A549 (cell line): ENCODE measurements around the gene PTPRG. TPM values are rescaled to one million over a fixed set of nuclear protein-coding genes. Genes with fewer than 3 reads are reported as not detected.

ENCODE experiments used
- ATAC-seq, 2 experiments: fragments of 200-7000 bp in 1 of 2; fragments of >200 bp in 1 of 2; cut with Nextera tagmentation in 1 of 2; cut with Tn5 transposase in 1 of 2; 3 replicates each; pipeline versions ENCODE4 v1.8.0 to v1.9.1; 2018 to 2020; ENCODE audit warnings: mild to moderate bottlenecking in 1 of 2, moderate library complexity in 1 of 2
- CTCF ChIA-PET: fragments of 300-600 bp; sonication (Branson Sonifier 250); formaldehyde crosslinking; extraction: SDS; loops from one replicate; lab custom pipeline; 2021; ENCODE audit warnings: antibody characterized with exemption, inconsistent platforms; lab: Yijun Ruan, JAX
- POLR2A ChIA-PET: fragments of 350-600 bp; formaldehyde crosslinking; extraction: SDS; loops from one replicate; lab custom pipeline; 2021; ENCODE audit warnings: antibody characterized with exemption, inconsistent platforms; lab: Yijun Ruan, JAX
- DNase-seq, 2 experiments: peaks; one replicate each; pipeline versions ENCODE4 v3.0.0 to v3.0.0-alpha.2; 2011 to 2016; ENCODE audit warnings: low read depth in 1 of 2, low spot score in 1 of 2
- FAIRE-seq: peaks from 2 replicates; lab custom pipeline; 2011; peaks lifted over from hg19 to GRCh38; lab: Jason Lieb, UNC
- H3K27ac ChIP-seq, 2 experiments: fragments of >200 bp; sonication (Bioruptor Twin); formaldehyde crosslinking; 3 replicates each; pipeline ENCODE4 v1.5.1; 2016 to 2017
- H3K4me1 ChIP-seq: fragments of >200 bp; sonication (Bioruptor Twin); formaldehyde crosslinking; 3 replicates; pipeline ENCODE4 v1.6.1; 2016
- H3K4me2 ChIP-seq: fragments of >200 bp; sonication (Bioruptor Twin); formaldehyde crosslinking; 3 replicates; pipeline ENCODE4 v1.6.1; 2016
- H3K4me3 ChIP-seq: fragments of >200 bp; sonication (Bioruptor Twin); formaldehyde crosslinking; 3 replicates; pipeline ENCODE4 v1.5.1; 2016
- H3K9me3 ChIP-seq: fragments of >200 bp; sonication (Bioruptor Twin); formaldehyde crosslinking; 3 replicates; pipeline ENCODE4 v1.6.1; 2016
- ATOH8 ChIP-seq: fragments of 250-450 bp; sonication (Bioruptor Pico); IDR thresholded peaks from 2 replicates; pipeline ENCODE4 v1.5.0; 2020; ENCODE audit warnings: low read depth, mild to moderate bottlenecking, moderate library complexity
- BCL3 ChIP-seq: fragments of >200 bp; sonication (Bioruptor Twin); formaldehyde crosslinking; IDR thresholded peaks from 3 replicates; pipeline ENCODE4 v1.6.1; 2016
- CBX8 ChIP-seq: fragments of 200-600 bp; sonication (generic); IDR thresholded peaks from 2 replicates; pipeline ENCODE4 v1.6.1; 2016
- CTCF ChIP-seq: fragments of >200 bp; sonication (Bioruptor Twin); formaldehyde crosslinking; IDR thresholded peaks from 3 replicates; pipeline ENCODE4 v1.5.1; 2016
- EHF ChIP-seq: fragments of 250-450 bp; sonication (Bioruptor Pico); IDR thresholded peaks from 2 replicates; pipeline ENCODE4 v1.5.0; 2020; ENCODE audit warnings: mild to moderate bottlenecking
- ELK1 ChIP-seq: fragments of 150-350 bp; IDR thresholded peaks from 2 replicates; pipeline ENCODE4 v1.6.1; 2014; ENCODE audit warnings: low read depth, mild to moderate bottlenecking, low read length
- EP300 ChIP-seq, 2 experiments: fragments of >200 bp; sonication (Bioruptor Twin); formaldehyde crosslinking; IDR thresholded peaks; 2 replicates in 1 of 2; 3 replicates in 1 of 2; pipeline ENCODE4 v1.6.1; 2016 to 2017
- ESRRA ChIP-seq: fragments of 150-350 bp; IDR thresholded peaks from 2 replicates; pipeline ENCODE4 v1.6.1; 2014; ENCODE audit warnings: mild to moderate bottlenecking, low read length, borderline replicate concordance
- HDAC2 ChIP-seq: fragments of 200-600 bp; sonication (generic); IDR thresholded peaks from 2 replicates; pipeline ENCODE4 v1.6.1; 2016
- HES2 ChIP-seq: fragments of >200 bp; sonication (Bioruptor Twin); formaldehyde crosslinking; IDR thresholded peaks from 2 replicates; pipeline ENCODE4 v1.6.1; 2016
- HEYL ChIP-seq: fragments of 250-450 bp; sonication (Bioruptor Pico); IDR thresholded peaks from 2 replicates; pipeline ENCODE4 v1.8.0; 2021; ENCODE audit warnings: mild to moderate bottlenecking, moderate library complexity
- HOXA7 ChIP-seq: fragments of 250-450 bp; sonication (Bioruptor Pico); IDR thresholded peaks from 2 replicates; pipeline ENCODE4 v1.5.0; 2020; ENCODE audit warnings: mild to moderate bottlenecking, moderate library complexity
- HOXB13 ChIP-seq: fragments of 250-450 bp; sonication (Bioruptor Pico); IDR thresholded peaks from 2 replicates; pipeline ENCODE4 v1.5.0; 2020; ENCODE audit warnings: low read depth, mild to moderate bottlenecking, moderate library complexity
- JUNB ChIP-seq: fragments of >200 bp; sonication (Bioruptor Twin); formaldehyde crosslinking; IDR thresholded peaks from 2 replicates; pipeline ENCODE4 v1.6.1; 2016
- KDM5A ChIP-seq: fragments of 200-600 bp; sonication (generic); IDR thresholded peaks from 2 replicates; pipeline ENCODE4 v1.6.1; 2016; ENCODE audit warnings: antibody characterized with exemption, mild to moderate bottlenecking
- MAZ ChIP-seq: fragments of 150-350 bp; IDR thresholded peaks from 2 replicates; pipeline ENCODE4 v1.6.1; 2014; ENCODE audit warnings: antibody characterized with exemption, low read depth, low read length, borderline replicate concordance
- MYC ChIP-seq: IDR thresholded peaks from 2 replicates; pipeline ENCODE4 v1.6.1; 2012; ENCODE audit warnings: mild to moderate bottlenecking, inconsistent platforms, low read length, improper control_type of control experiment, borderline replicate concordance
- NR3C1 ChIP-seq: fragments of >200 bp; sonication (Bioruptor Twin); formaldehyde crosslinking; IDR thresholded peaks from 3 replicates; pipeline ENCODE4 v1.6.1; 2017
- PHF8 ChIP-seq: fragments of 200-600 bp; sonication (generic); IDR thresholded peaks from 2 replicates; pipeline ENCODE4 v1.6.1; 2016; ENCODE audit warnings: low read depth, mild to moderate bottlenecking, antibody characterized with exemption, moderate library complexity, borderline replicate concordance
- POLR2A ChIP-seq: IDR thresholded peaks from 2 replicates; pipeline ENCODE4 v1.6.1; 2012; ENCODE audit warnings: mild to moderate bottlenecking, low read length
- POLR2AphosphoS2 ChIP-seq: conservative IDR thresholded peaks from 2 replicates; pipeline ENCODE4 v1.6.1; 2012; ENCODE audit warnings: low read length, improper control_type of control experiment, inconsistent platforms
- RARB ChIP-seq: fragments of 250-450 bp; sonication (Bioruptor Pico); IDR thresholded peaks from 2 replicates; pipeline ENCODE4 v1.8.0; 2021; ENCODE audit warnings: mild to moderate bottlenecking, moderate library complexity
- RCOR1 ChIP-seq: fragments of 150-350 bp; IDR thresholded peaks from 2 replicates; pipeline ENCODE4 v1.6.1; 2014; ENCODE audit warnings: antibody characterized with exemption, low read length, low read depth
- REST ChIP-seq: fragments of 200-600 bp; sonication (generic); IDR thresholded peaks from 2 replicates; pipeline ENCODE4 v1.6.1; 2016; ENCODE audit warnings: antibody characterized with exemption, mild to moderate bottlenecking, moderate library complexity
- RNF2 ChIP-seq: fragments of 200-600 bp; sonication (generic); IDR thresholded peaks from 2 replicates; pipeline ENCODE4 v1.6.1; 2016; ENCODE audit warnings: low read depth, mild to moderate bottlenecking, antibody characterized with exemption, moderate library complexity, borderline replicate concordance
- TFCP2L1 ChIP-seq: fragments of 250-450 bp; sonication (Bioruptor Pico); IDR thresholded peaks from 2 replicates; pipeline ENCODE4 v1.5.0; 2021; ENCODE audit warnings: mild to moderate bottlenecking
- USF2 ChIP-seq: fragments of 450-650 bp; IDR thresholded peaks from 2 replicates; pipeline ENCODE4 v1.6.1; 2014; ENCODE audit warnings: antibody characterized with exemption
- ZFP36 ChIP-seq: fragments of 450-650 bp; IDR thresholded peaks from 2 replicates; pipeline ENCODE4 v1.6.1; 2014; ENCODE audit warnings: borderline replicate concordance; ENCODE audit not compliant: partially characterized antibody
- WGBS: methylation state at CpG from one replicate; pipeline ENCODE4 v1.1.6; 2017; ENCODE audit errors: missing lambda C conversion rate; 5-methylcytosine and 5-hydroxymethylcytosine counted together
- polyA plus RNA-seq, 4 experiments: library from polyadenylated mRNA; depleted of rRNA in 3 of 4; stranded (reverse); fragments of >200 nt; fragmentation: RNase III in 1 of 4; extraction: RNeasy Plus Mini Kit Qiagen cat#74134 plus additional on column Dnase treatment in 1 of 4; gene quantifications; 2 replicates in 3 of 4; 3 replicates in 1 of 4; pipeline ENCODE4 v1.2.3, GENCODE V29; 2011 to 2017

PTPRG gene
- polyA plus RNA-seq, 2 of the 4 experiments (the other 2 are of a cell fraction) = 4.5 to 4.8 TPM

- H3K27ac ChIP-seq = no peak overlapping the region
- FAIRE-seq (no peak), DNase-seq (no peak), ATAC-seq (no peak)
- POLR2A ChIA-PET = no interaction called here
- TF ChIP-seq HOXA7 = no peak
- TF ChIP-seq TFCP2L1 (CRISPR knock-in tag) = no peak
- no peak for TF ChIP-seq HES2
- TF ChIP-seq PHF8 = no peak
- no peak for TF ChIP-seq MYC
- no peak for TF ChIP-seq CTCF
- TF ChIP-seq JUNB = no peak
- no peak for TF ChIP-seq REST
- no peak for TF ChIP-seq RCOR1
- TF ChIP-seq HDAC2 = no peak
- no peak for TF ChIP-seq HOXB13 (CRISPR knock-in tag)
- TF ChIP-seq EP300 (IDR thresholded peaks at IDR 0.05) = no peak
- TF ChIP-seq BCL3 = no peak
- TF ChIP-seq NR3C1 = no peak
- H3K9me3 ChIP-seq = no peaks in the 10 kb centered on the region
- H3K4me3 ChIP-seq = no peak overlapping the region
- H3K4me2 ChIP-seq = no peak overlapping the region
- CTCF ChIA-PET = no interaction called here
- 13% methylated on average over 1 of the region's 1 CpG for WGBS
- H3K4me1 ChIP-seq = no peaks in the 10 kb centered on the region
Measured at GRCh38 chr3:62312201-62312600, 750.8 kb downstream of the PTPRG start.

GRCh38 chr3:62316525-62316924, 755.2 kb downstream of the PTPRG start:
- Histone ChIP-seq H3K27ac (no peak overlapping the region), H3K4me2 (no peak overlapping the region), H3K4me1 (no peaks in the 10 kb centered on the region), H3K9me3 (no peaks in the 10 kb centered on the region), H3K4me3 (no peak overlapping the region)
- CTCF ChIA-PET = no interaction called here
- FAIRE-seq (no peak), ATAC-seq (no peak), DNase-seq (no peak)
- POLR2A ChIA-PET = no interaction called here
- 76% methylated on average over 1 of the region's 1 CpG for WGBS
- no peak for TF ChIP-seq RARB
- no peak for TF ChIP-seq EP300 (IDR thresholded peaks at IDR 0.05)
- TF ChIP-seq TFCP2L1 (CRISPR knock-in tag) = no peak
- TF ChIP-seq MAZ = no peak
- no peak for TF ChIP-seq ELK1
- TF ChIP-seq HEYL (CRISPR knock-in tag) = no peak
- TF ChIP-seq PHF8 = no peak
- TF ChIP-seq USF2 = no peak
- TF ChIP-seq ESRRA = no peak
- TF ChIP-seq POLR2AphosphoS2 = no peak
- TF ChIP-seq ATOH8 (CRISPR knock-in tag) = no peak
- no peak for TF ChIP-seq KDM5A
- TF ChIP-seq CBX8 = no peak
- TF ChIP-seq POLR2A = no peak
- no peak for TF ChIP-seq RNF2
- TF ChIP-seq EHF (CRISPR knock-in tag) = no peak
- TF ChIP-seq BCL3 = no peak
- TF ChIP-seq ZFP36 = no peak
